Head of caudate nucleus (tissue), 42 donors: ENCODE measurements around the gene FBLL1.
"Not testable (repeated sequence)": the region's sequence is repeated elsewhere in the genome, so short reads cannot be mapped to it uniquely, and the experiment has no call there.

Experiments
- DNase-seq, 42 donors: peaks; one replicate each; pipeline versions ENCODE4 v3.0.0 to v3.0.0-alpha.2; 2020 to 2021; ENCODE audit warnings: mixed read lengths in 7 of 42
- intact Hi-C: fragments of 100-400 bp; cut with DNase I; formaldehyde crosslinking; loops from one replicate; pipeline ENCODE4 v1.15.0; 2022

The FBLL1 gene

GRCh38 chr5:168537176-168537575 is 8.1 kb downstream of the FBLL1 start:
- intact Hi-C loops, result no loop called here
- no peak for DNase-seq

GRCh38 chr5:168549554-168549953 is 20.4 kb downstream of the FBLL1 start:
- no peak for DNase-seq
- intact Hi-C loops, result no loop called here

- intact Hi-C loops, result no loop called here
- no peak for DNase-seq
Measured at GRCh38 chr5:168550656-168551055, 21.6 kb downstream of the FBLL1 start.

GRCh38 chr5:168552146-168552545 is 23.0 kb downstream of the FBLL1 start:
- intact Hi-C loops, result no loop called here
- DNase-seq, result no peak

- intact Hi-C loops, result no loop called here
- no peak for DNase-seq
Measured at GRCh38 chr5:168553377-168554130, 24.4 kb downstream of the FBLL1 start.

- intact Hi-C loops, result no loop called here
- DNase-seq, result no peak
Measured at GRCh38 chr5:168557389-168557788, 28.3 kb downstream of the FBLL1 start.

GRCh38 chr5:168562279-168562678 is 33.2 kb downstream of the FBLL1 start:
- no peak for DNase-seq
- intact Hi-C loops, result no loop called here

- intact Hi-C loops, result no loop called here
- no peak for DNase-seq
Measured at GRCh38 chr5:168563959-168564358, 34.9 kb downstream of the FBLL1 start.

- no peak for DNase-seq
- intact Hi-C loops, result no loop called here
Measured at GRCh38 chr5:168568738-168569137, 39.6 kb downstream of the FBLL1 start.

- intact Hi-C loops, result loop anchor here (10.0 kb wide), 1 partner anchor 86 kb away; the partner anchor contains the start of gene RARS1
Measured at GRCh38 chr5:168570490-168571328, 41.6 kb downstream of the FBLL1 start.

GRCh38 chr5:168573663-168574062 is 44.6 kb downstream of the FBLL1 start:
- DNase-seq, result not testable (repeated sequence)
- intact Hi-C loops, result loop anchor here (10.0 kb wide), 1 partner anchor 89 kb away; the partner anchor contains the start of gene RARS1

More at GRCh38 chr5:168570490-168571328, 41.6 kb downstream of the FBLL1 start:
- no peak for DNase-seq

- DNase-seq, result not testable (repeated sequence)
- intact Hi-C loops, result loop anchor here (10.0 kb wide), 1 partner anchor 89 kb away; the partner anchor contains the start of gene RARS1
Measured at GRCh38 chr5:168574156-168574555, 45.1 kb downstream of the FBLL1 start.

- DNase-seq, result no peak
- intact Hi-C loops, result loop anchor here (10.0 kb wide), 1 partner anchor 91 kb away; the partner anchor contains the start of gene RARS1
Measured at GRCh38 chr5:168575391-168576372, 46.6 kb downstream of the FBLL1 start.

- intact Hi-C loops, result loop anchor here (10.0 kb wide), 1 partner anchor 93 kb away; the partner anchor contains the start of gene RARS1
- no peak for DNase-seq
Measured at GRCh38 chr5:168578006-168578405, 48.9 kb downstream of the FBLL1 start.

- DNase-seq, result peak in 28 of 42 donors; percentile 26 to 81 (median 57)
- intact Hi-C loops, result loop anchor here (10.0 kb wide), 1 partner anchor 94 kb away; the partner anchor contains the start of gene RARS1
Measured at GRCh38 chr5:168578538-168579487, 49.7 kb downstream of the FBLL1 start, which contains the start of gene PANK3. Gene PANK3, minus strand, starts transcription at chr5:168579368. Its CDS starts 85 bp downstream, at chr5:168579283.

- intact Hi-C loops, result loop anchor here (10.0 kb wide), 1 partner anchor 95 kb away; the partner anchor contains the start of gene RARS1
- peak; percentile 99 to 100 (median 100) for DNase-seq
Measured at GRCh38 chr5:168579488-168580226, 50.6 kb downstream of the FBLL1 start.

GRCh38 chr5:168580227-168580508 is 51.1 kb downstream of the FBLL1 start:
- intact Hi-C loops, result no loop called here
- DNase-seq, result peak in 4 of 42 donors; percentile 10 to 46 (median 14)
